Natural killer cell (primary cell): ENCODE data around the gene MAD1L1. TPM values are rescaled to one million over a fixed set of nuclear protein-coding genes. Genes with fewer than 3 reads are reported as not detected.

ENCODE experiments used
- ATAC-seq, 3 donors: fragments of 150-1000 bp in 2 of 3; fragments of 200-7000 bp in 1 of 3; cut with Tn5 transposase; 1 replicate in 1 of 3; 2 replicates in 2 of 3; pipeline ENCODE4 v1.10.0; 2021; ENCODE audit warnings: mild to moderate bottlenecking in 2 of 3, moderate library complexity in 2 of 3
- DNase-seq, 2 donors: peaks; one replicate each; pipeline versions ENCODE4 v3.0.0 to v3.0.0-alpha.2; 2013 to 2021; ENCODE audit warnings: mixed read lengths in 1 of 2
- H3K27ac ChIP-seq: one replicate; pipeline ENCODE4 v1.5.1; 2013; ENCODE audit warnings: mild to moderate bottlenecking, low read length
- H3K27me3 ChIP-seq: one replicate; pipeline ENCODE4 v1.6.1; 2013; ENCODE audit warnings: low read length; ENCODE audit not compliant: control insufficient read depth, insufficient read depth
- H3K36me3 ChIP-seq: one replicate; pipeline ENCODE4 v1.6.1; 2013; ENCODE audit warnings: low read length; ENCODE audit not compliant: control insufficient read depth, insufficient read depth
- H3K4me1 ChIP-seq: one replicate; pipeline ENCODE4 v1.6.1; 2013; ENCODE audit warnings: low read length; ENCODE audit not compliant: control insufficient read depth, insufficient read depth
- H3K4me3 ChIP-seq: one replicate; pipeline ENCODE4 v1.5.1; 2013; ENCODE audit warnings: low read length
- H3K9me3 ChIP-seq: one replicate; pipeline ENCODE4 v1.6.1; 2013; ENCODE audit warnings: low read length; ENCODE audit not compliant: control insufficient read depth, insufficient read depth
- H3K27ac Mint-ChIP-seq, 2 donors: one replicate each; pipeline ENCODE4 v1.8.0; 2022; ENCODE audit warnings: mild to moderate bottlenecking in 2 of 2, mixed read lengths in 2 of 2, moderate library complexity in 1 of 2
- H3K27me3 Mint-ChIP-seq, 2 donors: one replicate each; pipeline ENCODE4 v1.8.0; 2022; ENCODE audit warnings: low read depth in 2 of 2, mixed read lengths in 2 of 2
- H3K36me3 Mint-ChIP-seq: one replicate; pipeline ENCODE4 v1.8.0; 2022; ENCODE audit warnings: mixed read lengths
- H3K4me1 Mint-ChIP-seq, 2 donors: one replicate each; pipeline ENCODE4 v1.8.0; 2022; ENCODE audit warnings: mixed read lengths in 2 of 2
- H3K4me3 Mint-ChIP-seq: one replicate; pipeline ENCODE4 v1.8.0; 2022; ENCODE audit warnings: mild to moderate bottlenecking, moderate library complexity, mixed read lengths
- H3K9me3 Mint-ChIP-seq, 2 donors: one replicate each; pipeline ENCODE4 v1.8.0; 2022; ENCODE audit warnings: mixed read lengths in 2 of 2
- CTCF ChIP-seq: fragments of 200-600 bp; IDR thresholded peaks from one replicate; pipeline ENCODE4 v1.8.0; 2022; ENCODE audit warnings: antibody characterized with exemption
- WGBS: methylation state at CpG from one replicate; pipeline ENCODE4 v1.1.7; 2013; ENCODE audit warnings: missing lambda C conversion rate; ENCODE audit not compliant: insufficient coverage; 5-methylcytosine and 5-hydroxymethylcytosine counted together
- intact Hi-C: fragments of 100-400 bp; cut with micrococcal nuclease; formaldehyde crosslinking; loops from one replicate; pipeline ENCODE4 v1.14.2; 2022
- total RNA-seq, 4 donors: library from RNA; stranded (reverse); fragments of 120-200 nt in 1 of 4; gene quantifications; one replicate each; pipeline versions ENCODE4 v1.2.3 to v1.2.4, GENCODE V29; 2013 to 2022

The MAD1L1 gene
- total RNA-seq, 3 donors from 2014 or later (not counting 1 experiment from before 2014, with no cell fraction given) = 53.6 to 81.2 (median 77.4) TPM

- peaks cover 12 to 13% of the 10 kb centered on the region in 2 donors for H3K27me3 Mint-ChIP-seq
- H3K9me3 Mint-ChIP-seq = no peaks in the 10 kb centered on the region
- TF ChIP-seq CTCF = no peak
- peaks cover 6% of the 10 kb centered on the region for H3K9me3 ChIP-seq
- peak in 1 of 3 donors; percentile 67 for ATAC-seq
- H3K27ac Mint-ChIP-seq = peak overlapping the region; percentile 68 to 90
- DNase-seq = no peak
- peaks cover 39% of the 10 kb centered on the region for H3K4me1 ChIP-seq
- H3K4me3 Mint-ChIP-seq = no peak overlapping the region
- H3K27me3 ChIP-seq = no peaks in the 10 kb centered on the region
- H3K36me3 ChIP-seq = no peaks in the 10 kb centered on the region
- H3K4me3 ChIP-seq = no peak overlapping the region
- 84% methylated on average over 7 of the region's 7 CpGs for WGBS
- H3K27ac ChIP-seq = peak overlapping the region; percentile 36
- intact Hi-C loops = loop anchor here (1.0 kb wide), 1 partner anchor 88 kb away; no protein-coding TSS in a partner anchor
- H3K36me3 Mint-ChIP-seq = no peaks in the 10 kb centered on the region
- H3K4me1 Mint-ChIP-seq = peaks cover 45 to 48% of the 10 kb centered on the region in 2 donors
Measured at GRCh38 chr7:2050511-2050866, 182.3 kb downstream of the MAD1L1 start.

- H3K4me1 Mint-ChIP-seq = peaks cover 50 to 53% of the 10 kb centered on the region in 2 donors
- no peaks in the 10 kb centered on the region for H3K36me3 Mint-ChIP-seq
- ATAC-seq (peak; percentile 74 to 93 (median 81)), DNase-seq (peak; percentile 51 to 53)
- H3K27me3 ChIP-seq = no peaks in the 10 kb centered on the region
- no peak for TF ChIP-seq CTCF
- no peaks in the 10 kb centered on the region for H3K36me3 ChIP-seq
- H3K27ac ChIP-seq = peak overlapping the region; percentile 36
- peak overlapping the region; percentile 68 to 90 for H3K27ac Mint-ChIP-seq
- intact Hi-C loops = loop anchor here (1.0 to 2.0 kb wide), 3 partner anchors 53 to 109 kb away; no protein-coding TSS in a partner anchor
- 28% methylated on average over 27 of the region's 37 CpGs for WGBS
- peaks cover 44% of the 10 kb centered on the region for H3K4me1 ChIP-seq
- no peak overlapping the region for H3K4me3 ChIP-seq
- peaks cover 10 to 13% of the 10 kb centered on the region in 2 donors for H3K27me3 Mint-ChIP-seq
- H3K4me3 Mint-ChIP-seq = peak overlapping the region; percentile 64
- H3K9me3 Mint-ChIP-seq = no peaks in the 10 kb centered on the region
- H3K9me3 ChIP-seq = peaks cover 6% of the 10 kb centered on the region
Measured at GRCh38 chr7:2049782-2050510, 182.8 kb downstream of the MAD1L1 start.

- 94% methylated on average over 15 of the region's 15 CpGs for WGBS
- H3K27me3 Mint-ChIP-seq = peaks cover 3 to 9% of the 10 kb centered on the region in 2 donors
- intact Hi-C loops = loop anchor here (2.0 kb wide), 2 partner anchors 54 to 108 kb away; no protein-coding TSS in a partner anchor
- Histone ChIP-seq H3K36me3 (no peaks in the 10 kb centered on the region), H3K4me3 (no peak overlapping the region), H3K9me3 (peaks cover 6% of the 10 kb centered on the region), H3K27ac (peak overlapping the region; percentile 36), H3K4me1 (peaks cover 51% of the 10 kb centered on the region), H3K27me3 (no peaks in the 10 kb centered on the region)
- H3K9me3 Mint-ChIP-seq = no peaks in the 10 kb centered on the region
- peaks cover 54 to 57% of the 10 kb centered on the region in 2 donors for H3K4me1 Mint-ChIP-seq
- TF ChIP-seq CTCF = no peak
- peak overlapping the region; percentile 64 for H3K4me3 Mint-ChIP-seq
- H3K27ac Mint-ChIP-seq = peak overlapping the region; percentile 68 to 90
- no peak for DNase-seq
- H3K36me3 Mint-ChIP-seq = no peaks in the 10 kb centered on the region
- peak in 1 of 3 donors; percentile 15 for ATAC-seq
Measured at GRCh38 chr7:2049111-2049781, 183.5 kb downstream of the MAD1L1 start.
